CD4-positive, alpha-beta T cell (primary cell): ENCODE data around the gene PLA2G4D. TPM values are rescaled to one million over a fixed set of nuclear protein-coding genes. Genes with fewer than 3 reads are reported as not detected.

ENCODE experiments used
- ATAC-seq: fragments of 200-7000 bp; cut with Tn5 transposase; one replicate; pipeline ENCODE4 v1.10.0; 2022; ENCODE audit warnings: mild to moderate bottlenecking; ENCODE audit not compliant: poor library complexity
- CTCF ChIA-PET: fragments of 350-600 bp; sonication (Branson Sonifier 250); formaldehyde crosslinking; loops from one replicate; lab custom pipeline; 2021; ENCODE audit warnings: antibody characterized with exemption, inconsistent platforms; lab: Charles Lee
- POLR2A ChIA-PET: fragments of 350-600 bp; sonication (Branson Sonifier 250); formaldehyde crosslinking; loops from one replicate; lab custom pipeline; 2021; ENCODE audit warnings: antibody characterized with exemption, inconsistent platforms; lab: Charles Lee
- DNase-seq, 14 experiments: peaks; one replicate each; pipeline ENCODE4 v3.0.0-alpha.2; 2013 to 2020; ENCODE audit warnings: mixed read lengths in 2 of 14
- H3K27ac ChIP-seq, 2 donors: one replicate each; pipeline versions ENCODE4 v1.5.1 to v1.7.0; 2013; ENCODE audit warnings: low read length in 2 of 2, low read depth in 1 of 2, mild to moderate bottlenecking in 1 of 2
- H3K27me3 ChIP-seq, 2 experiments: 1 replicate in 1 of 2; 2 replicates in 1 of 2; pipeline versions ENCODE4 v1.6.1 to v1.7.0; 2013; ENCODE audit warnings: low read length in 2 of 2, control low read depth in 1 of 2, mild to moderate bottlenecking in 1 of 2, moderate library complexity in 1 of 2; ENCODE audit not compliant: insufficient read depth in 2 of 2, control insufficient read depth in 1 of 2
- H3K36me3 ChIP-seq: one replicate; pipeline ENCODE4 v1.6.1; 2013; ENCODE audit warnings: low read length, control low read depth; ENCODE audit not compliant: insufficient read depth
- H3K4me1 ChIP-seq: one replicate; pipeline ENCODE4 v1.6.1; 2013; ENCODE audit warnings: low read length, control low read depth; ENCODE audit not compliant: insufficient read depth
- H3K4me3 ChIP-seq: one replicate; pipeline ENCODE4 v1.5.1; 2013; ENCODE audit warnings: mild to moderate bottlenecking, low read length, moderate library complexity
- H3K9me3 ChIP-seq, 2 experiments: 1 replicate in 1 of 2; 2 replicates in 1 of 2; pipeline versions ENCODE4 v1.6.1 to v1.7.0; 2013; ENCODE audit warnings: low read length in 2 of 2, mild to moderate bottlenecking in 2 of 2, control low read depth in 1 of 2, moderate library complexity in 1 of 2; ENCODE audit not compliant: control insufficient read depth in 1 of 2, insufficient read depth in 1 of 2
- H3K27ac Mint-ChIP-seq: one replicate; pipeline ENCODE4 v1.8.0; 2020; ENCODE audit warnings: mixed read lengths
- H3K27me3 Mint-ChIP-seq: one replicate; pipeline ENCODE4 v1.8.0; 2021; ENCODE audit warnings: mixed read lengths
- H3K36me3 Mint-ChIP-seq: one replicate; pipeline ENCODE4 v1.8.0; 2021; ENCODE audit warnings: low read depth, mixed read lengths
- H3K4me1 Mint-ChIP-seq: one replicate; pipeline ENCODE4 v1.8.0; 2021; ENCODE audit warnings: low read depth, mixed read lengths
- H3K4me3 Mint-ChIP-seq: one replicate; pipeline ENCODE4 v1.8.0; 2020; ENCODE audit warnings: mild to moderate bottlenecking, mixed read lengths
- H3K9me3 Mint-ChIP-seq: one replicate; pipeline ENCODE4 v1.8.0; 2020; ENCODE audit warnings: mixed read lengths
- intact Hi-C, 2 experiments: fragments of 100-400 bp; cut with DNase I in 1 of 2; cut with micrococcal nuclease in 1 of 2; formaldehyde crosslinking; loops; one replicate each; pipeline versions ENCODE4 v1.15.1 to v1.9.0; 2023 to 2025; cut with DNase I, micrococcal nuclease
- total RNA-seq, 174 experiments: library from RNA in 2 of 174; stranded (reverse) in 2 of 174; gene quantifications; one replicate each; pipeline ENCODE4 v1.2.3 and lab custom pipeline; 2021 to 2026
- TF ChIP-seq, protein P1 (sequence below): fragments of 200-600 bp; IDR thresholded peaks from one replicate; pipeline ENCODE4 v1.8.0; 2022; ENCODE audit warnings: antibody characterized with exemption, mild to moderate bottlenecking

PLA2G4D gene
- total RNA-seq, 2 experiments from 2014 or later, result not detected

DNA sequence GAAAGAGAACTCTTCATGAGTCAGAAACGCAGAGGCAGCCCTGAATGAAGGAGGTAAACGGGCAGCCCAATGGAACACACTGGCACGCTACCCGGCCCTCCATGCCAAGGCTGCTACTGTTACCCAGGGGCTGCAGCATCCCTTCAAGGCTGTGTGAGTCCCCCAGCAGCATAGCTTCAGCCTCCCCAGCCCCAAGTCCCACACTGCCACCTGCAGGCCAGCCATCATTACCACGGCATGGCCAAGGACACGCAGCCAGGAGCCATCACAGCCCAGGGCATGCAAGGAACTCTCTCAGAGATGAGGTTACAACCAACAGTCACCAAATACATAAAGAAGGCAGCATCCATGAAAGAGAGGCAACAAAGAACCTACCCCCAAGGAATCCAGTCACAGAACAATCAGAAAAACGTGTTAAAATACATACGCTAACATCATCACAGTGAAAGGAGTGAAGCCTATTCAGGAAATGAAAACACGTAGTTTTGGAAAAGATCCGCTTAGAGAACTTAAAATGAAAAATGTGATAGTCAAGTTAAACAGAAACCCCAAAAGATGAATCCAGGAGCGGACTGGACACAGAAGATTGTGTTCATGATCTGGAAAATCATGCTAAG is 39.6 kb upstream of the PLA2G4D start:
- Mint-ChIP-seq H3K27ac (no peak overlapping the region), H3K9me3 (no peaks in the 10 kb centered on the region), H3K36me3 (no peaks in the 10 kb centered on the region)

DNA sequence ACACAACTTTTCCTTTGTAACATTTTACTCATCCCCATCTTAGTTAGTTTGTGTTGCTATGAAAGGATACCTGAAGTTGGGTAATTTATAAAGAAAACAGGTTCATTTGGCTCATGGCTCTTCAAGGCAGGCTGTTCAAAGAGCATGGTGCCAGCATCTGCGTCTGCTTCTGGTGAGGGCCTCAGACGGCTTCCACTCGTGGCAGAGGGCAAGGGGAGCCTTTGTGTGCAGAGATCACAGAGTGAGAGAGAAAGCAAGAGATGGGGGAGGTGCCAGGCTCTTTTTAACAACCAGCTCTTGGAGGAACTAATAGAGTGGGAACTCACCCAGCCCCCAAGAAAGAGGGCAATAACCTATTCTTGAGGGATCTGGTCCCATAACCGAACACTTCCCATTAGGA is 39.0 kb upstream of the PLA2G4D start:
- H3K36me3 Mint-ChIP-seq, result no peaks in the 10 kb centered on the region
- CTCF ChIA-PET, result no interaction called here
- POLR2A ChIA-PET, result no interaction called here
- H3K9me3 Mint-ChIP-seq, result no peaks in the 10 kb centered on the region
- intact Hi-C loops, result no loop called here
- H3K4me3 ChIP-seq, result no peak overlapping the region
- H3K27ac Mint-ChIP-seq, result no peak overlapping the region
- no peaks in the 10 kb centered on the region for H3K36me3 ChIP-seq
- H3K27ac ChIP-seq, result no peak overlapping the region
- TF ChIP-seq, protein P1, sequence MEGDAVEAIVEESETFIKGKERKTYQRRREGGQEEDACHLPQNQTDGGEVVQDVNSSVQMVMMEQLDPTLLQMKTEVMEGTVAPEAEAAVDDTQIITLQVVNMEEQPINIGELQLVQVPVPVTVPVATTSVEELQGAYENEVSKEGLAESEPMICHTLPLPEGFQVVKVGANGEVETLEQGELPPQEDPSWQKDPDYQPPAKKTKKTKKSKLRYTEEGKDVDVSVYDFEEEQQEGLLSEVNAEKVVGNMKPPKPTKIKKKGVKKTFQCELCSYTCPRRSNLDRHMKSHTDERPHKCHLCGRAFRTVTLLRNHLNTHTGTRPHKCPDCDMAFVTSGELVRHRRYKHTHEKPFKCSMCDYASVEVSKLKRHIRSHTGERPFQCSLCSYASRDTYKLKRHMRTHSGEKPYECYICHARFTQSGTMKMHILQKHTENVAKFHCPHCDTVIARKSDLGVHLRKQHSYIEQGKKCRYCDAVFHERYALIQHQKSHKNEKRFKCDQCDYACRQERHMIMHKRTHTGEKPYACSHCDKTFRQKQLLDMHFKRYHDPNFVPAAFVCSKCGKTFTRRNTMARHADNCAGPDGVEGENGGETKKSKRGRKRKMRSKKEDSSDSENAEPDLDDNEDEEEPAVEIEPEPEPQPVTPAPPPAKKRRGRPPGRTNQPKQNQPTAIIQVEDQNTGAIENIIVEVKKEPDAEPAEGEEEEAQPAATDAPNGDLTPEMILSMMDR, result no peak
- peaks cover 14% of the 10 kb centered on the region for H3K27me3 Mint-ChIP-seq
- H3K9me3 ChIP-seq, result peaks cover 0 to 3% of the 10 kb centered on the region in 2 experiments
- DNase-seq (no peak), ATAC-seq (no peak)
- no peaks in the 10 kb centered on the region for H3K4me1 ChIP-seq
- peaks cover 0 to 4% of the 10 kb centered on the region in 2 experiments for H3K27me3 ChIP-seq
- H3K4me3 Mint-ChIP-seq, result no peak overlapping the region
- no peaks in the 10 kb centered on the region for H3K4me1 Mint-ChIP-seq

More for the DNA sequence above, 39.6 kb upstream of the PLA2G4D start:
- CTCF ChIA-PET, result no interaction called here
- ATAC-seq (peak; percentile 66), DNase-seq (peak in 13 of 14 experiments; percentile 13 to 62 (median 34))
- H3K36me3 ChIP-seq, result no peaks in the 10 kb centered on the region
- H3K9me3 ChIP-seq, result peaks cover 0 to 3% of the 10 kb centered on the region in 2 experiments
- H3K4me1 ChIP-seq, result no peaks in the 10 kb centered on the region
- no peak overlapping the region for H3K27ac ChIP-seq
- H3K27me3 ChIP-seq, result peaks cover 0 to 4% of the 10 kb centered on the region in 2 experiments
- Mint-ChIP-seq H3K4me1 (no peaks in the 10 kb centered on the region), H3K4me3 (no peak overlapping the region), H3K27me3 (peaks cover 13% of the 10 kb centered on the region)
- TF ChIP-seq, protein P1, result peak; percentile 40
- no peak overlapping the region for H3K4me3 ChIP-seq
- POLR2A ChIA-PET, result no interaction called here
- intact Hi-C loops, result loop anchor here in 1 of 2 experiments (2.0 kb wide), 1 partner anchor 145 kb away; no protein-coding TSS in a partner anchor

DNA sequence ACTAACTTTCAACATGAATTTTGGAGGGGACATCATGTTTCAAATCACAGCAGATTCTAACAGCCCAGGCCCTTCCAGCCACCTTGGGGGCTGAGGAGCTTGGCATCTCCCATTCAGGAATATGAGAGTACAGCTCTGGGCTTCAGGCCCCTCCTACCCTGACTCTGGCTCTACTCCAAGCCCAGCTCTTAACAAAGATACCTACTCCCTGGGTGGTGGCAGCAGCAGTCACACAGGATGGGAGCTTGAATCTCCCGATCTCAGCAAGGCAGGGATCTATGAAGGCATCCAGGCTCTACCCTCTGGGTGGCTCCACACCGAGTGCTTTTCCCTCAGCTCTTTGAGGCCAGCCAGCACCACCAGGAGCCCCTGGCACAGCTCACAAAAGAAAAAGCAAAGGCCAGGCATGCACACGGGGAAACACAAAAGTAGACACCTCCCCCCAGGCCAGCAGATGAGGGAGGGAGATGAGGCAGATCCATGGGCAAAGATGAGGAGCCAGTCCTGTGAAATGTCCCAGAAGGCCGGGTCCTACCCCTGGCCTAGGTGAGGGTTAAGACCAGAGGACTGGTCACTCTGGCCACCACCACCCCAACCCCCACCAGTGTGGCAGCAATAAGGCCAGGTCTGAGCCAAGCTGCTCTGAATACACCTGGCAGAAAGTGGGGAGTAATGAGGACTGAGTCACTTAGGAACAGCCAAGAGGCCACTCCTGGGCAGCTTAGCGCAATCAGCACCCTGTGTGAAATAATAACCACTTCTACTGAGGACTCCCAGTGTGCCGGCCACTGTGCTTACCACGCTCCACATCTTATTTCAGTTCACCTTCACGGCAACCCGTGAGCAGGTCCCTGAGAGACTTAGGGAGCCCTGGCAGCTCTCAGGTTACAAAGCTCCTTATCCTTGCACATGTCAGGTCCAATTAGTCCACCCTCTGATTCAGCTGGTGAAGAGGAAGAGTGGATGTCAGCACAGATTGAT is 37.8 kb upstream of the PLA2G4D start:
- H3K4me1 ChIP-seq, result no peaks in the 10 kb centered on the region
- ATAC-seq (no peak), DNase-seq (no peak)
- Mint-ChIP-seq H3K36me3 (no peaks in the 10 kb centered on the region), H3K27ac (no peak overlapping the region), H3K4me1 (no peaks in the 10 kb centered on the region), H3K4me3 (no peak overlapping the region), H3K9me3 (no peaks in the 10 kb centered on the region), H3K27me3 (peaks cover 26% of the 10 kb centered on the region)
- ChIA-PET CTCF (interaction anchor here (1.3 kb wide), 1 partner anchor 48 kb away, joined by 3 read pairs; no protein-coding TSS in a partner anchor), POLR2A (no interaction called here)
- H3K9me3 ChIP-seq, result peaks cover 0 to 3% of the 10 kb centered on the region in 2 experiments
- no peak overlapping the region for H3K27ac ChIP-seq
- intact Hi-C loops, result no loop called here
- peaks cover 0 to 4% of the 10 kb centered on the region in 2 experiments for H3K27me3 ChIP-seq
- H3K4me3 ChIP-seq, result no peak overlapping the region
- TF ChIP-seq, protein P1, result no peak
- no peaks in the 10 kb centered on the region for H3K36me3 ChIP-seq
